Naive thymus-derived CD4-positive, alpha-beta T cell (primary cell): ENCODE measurements around the gene PTPRN2. TPM values are rescaled to one million over a fixed set of nuclear protein-coding genes. Genes with fewer than 3 reads are reported as not detected.

Experiments
- ATAC-seq: fragments of 150-1000 bp; cut with Tn5 transposase; 2 replicates; pipeline ENCODE4 v1.10.0; 2021; ENCODE audit warnings: mild to moderate bottlenecking, moderate library complexity
- CTCF ChIA-PET: fragments of 350-600 bp; sonication (Branson Sonifier 250); formaldehyde crosslinking; loops from one replicate; lab custom pipeline; 2021; ENCODE audit warnings: antibody characterized with exemption; lab: Charles Lee
- POLR2A ChIA-PET: fragments of 350-600 bp; sonication (Branson Sonifier 250); formaldehyde crosslinking; loops from one replicate; lab custom pipeline; 2021; ENCODE audit warnings: antibody characterized with exemption, inconsistent platforms; lab: Charles Lee
- DNase-seq, 9 donors: peaks; one replicate each; pipeline versions ENCODE4 v3.0.0 to v3.0.0-alpha.2; 2020 to 2022; ENCODE audit warnings: mixed read lengths in 1 of 9
- H3K27ac ChIP-seq: one replicate; pipeline ENCODE4 v1.7.0; 2013; ENCODE audit warnings: mild to moderate bottlenecking, low read depth, low read length, moderate library complexity
- H3K27me3 ChIP-seq, 2 donors: one replicate each; pipeline ENCODE4 v1.7.0; 2013; ENCODE audit warnings: low read length in 2 of 2, mild to moderate bottlenecking in 2 of 2, moderate library complexity in 2 of 2; ENCODE audit not compliant: control insufficient read depth in 2 of 2, insufficient read depth in 2 of 2
- H3K36me3 ChIP-seq, 3 experiments: 1 replicate in 2 of 3; 2 replicates in 1 of 3; pipeline ENCODE4 v1.7.0; 2013; ENCODE audit warnings: low read length in 3 of 3, mild to moderate bottlenecking in 3 of 3, moderate library complexity in 1 of 3; ENCODE audit not compliant: insufficient read depth in 3 of 3, control insufficient read depth in 2 of 3
- H3K4me1 ChIP-seq, 2 donors: one replicate each; pipeline ENCODE4 v1.7.0; 2013; ENCODE audit warnings: low read length in 2 of 2, mild to moderate bottlenecking in 2 of 2, moderate library complexity in 1 of 2; ENCODE audit not compliant: control insufficient read depth in 2 of 2, insufficient read depth in 2 of 2
- H3K4me3 ChIP-seq: 2 replicates; pipeline ENCODE4 v1.7.0; 2013; ENCODE audit warnings: mild to moderate bottlenecking, low read length
- H3K9me3 ChIP-seq, 3 experiments: 1 replicate in 2 of 3; 2 replicates in 1 of 3; pipeline ENCODE4 v1.7.0; 2013; ENCODE audit warnings: low read length in 3 of 3; ENCODE audit not compliant: control insufficient read depth in 2 of 3
- H3K27ac Mint-ChIP-seq, 9 donors: one replicate each; pipeline ENCODE4 v1.8.0; 2020 to 2022; ENCODE audit warnings: mixed read lengths in 9 of 9, mild to moderate bottlenecking in 8 of 9, moderate library complexity in 5 of 9, inconsistent platforms in 2 of 9
- H3K27me3 Mint-ChIP-seq, 5 donors: one replicate each; pipeline ENCODE4 v1.8.0; 2021 to 2022; ENCODE audit warnings: mixed read lengths in 5 of 5, mild to moderate bottlenecking in 1 of 5
- H3K36me3 Mint-ChIP-seq, 5 donors: one replicate each; pipeline ENCODE4 v1.8.0; 2020 to 2022; ENCODE audit warnings: mixed read lengths in 5 of 5, mild to moderate bottlenecking in 3 of 5, inconsistent platforms in 1 of 5
- H3K4me1 Mint-ChIP-seq, 7 donors: one replicate each; pipeline ENCODE4 v1.8.0; 2020 to 2022; ENCODE audit warnings: mixed read lengths in 7 of 7, mild to moderate bottlenecking in 3 of 7, inconsistent platforms in 1 of 7
- H3K4me3 Mint-ChIP-seq, 10 donors: one replicate each; pipeline ENCODE4 v1.8.0; 2020 to 2022; ENCODE audit warnings: mild to moderate bottlenecking in 10 of 10, mixed read lengths in 10 of 10, moderate library complexity in 6 of 10, inconsistent platforms in 2 of 10
- H3K9me3 Mint-ChIP-seq, 11 donors: one replicate each; pipeline ENCODE4 v1.8.0; 2020 to 2022; ENCODE audit warnings: mixed read lengths in 11 of 11, mild to moderate bottlenecking in 4 of 11, inconsistent platforms in 1 of 11, moderate library complexity in 1 of 11
- intact Hi-C, 2 donors: fragments of 100-400 bp; cut with micrococcal nuclease; formaldehyde crosslinking; loops; one replicate each; pipeline ENCODE4 v1.15.1; 2023
- polyA plus RNA-seq, 2 donors: library from polyadenylated mRNA; unstranded; fragments of 300-500 nt; fragmentation: Illumina TruSeq; gene quantifications; one replicate each; pipeline ENCODE4 v1.2.3, GENCODE V29; 2021
- total RNA-seq, 6 experiments: library from RNA in 5 of 6; stranded (reverse) in 5 of 6; gene quantifications; 1 replicate in 5 of 6; 2 replicates in 1 of 6; pipeline ENCODE4 v1.2.3 and lab custom pipeline; 2021 to 2026

The PTPRN2 gene
- total and polyA plus RNA-seq, 7 experiments from 2014 or later, result 0.58 to 2.3 (median 1.4) TPM

GRCh38 chr7:158260567-158261361 lies 326.9 kb downstream of the PTPRN2 start:
- Histone ChIP-seq H3K27me3 (no peaks in the 10 kb centered on the region), H3K9me3 (no peaks in the 10 kb centered on the region), H3K4me3 (no peak overlapping the region), H3K4me1 (no peaks in the 10 kb centered on the region), H3K36me3 (no peaks in the 10 kb centered on the region), H3K27ac (no peak overlapping the region)
- ChIA-PET CTCF (no interaction called here), POLR2A (no interaction called here)
- no peak overlapping the region for H3K4me3 Mint-ChIP-seq
- peaks cover 0 to 10% (median 0%) of the 10 kb centered on the region in 11 donors for H3K9me3 Mint-ChIP-seq
- intact Hi-C loops, result no loop called here
- H3K4me1 Mint-ChIP-seq, result no peaks in the 10 kb centered on the region
- peaks cover 0 to 17% (median 8%) of the 10 kb centered on the region in 5 donors for H3K27me3 Mint-ChIP-seq
- DNase-seq (no peak), ATAC-seq (no peak)
- peaks cover 0 to 6% (median 0%) of the 10 kb centered on the region in 5 donors for H3K36me3 Mint-ChIP-seq
- H3K27ac Mint-ChIP-seq, result peak overlapping the region in 1 of 9 donors; percentile 9

DNA sequence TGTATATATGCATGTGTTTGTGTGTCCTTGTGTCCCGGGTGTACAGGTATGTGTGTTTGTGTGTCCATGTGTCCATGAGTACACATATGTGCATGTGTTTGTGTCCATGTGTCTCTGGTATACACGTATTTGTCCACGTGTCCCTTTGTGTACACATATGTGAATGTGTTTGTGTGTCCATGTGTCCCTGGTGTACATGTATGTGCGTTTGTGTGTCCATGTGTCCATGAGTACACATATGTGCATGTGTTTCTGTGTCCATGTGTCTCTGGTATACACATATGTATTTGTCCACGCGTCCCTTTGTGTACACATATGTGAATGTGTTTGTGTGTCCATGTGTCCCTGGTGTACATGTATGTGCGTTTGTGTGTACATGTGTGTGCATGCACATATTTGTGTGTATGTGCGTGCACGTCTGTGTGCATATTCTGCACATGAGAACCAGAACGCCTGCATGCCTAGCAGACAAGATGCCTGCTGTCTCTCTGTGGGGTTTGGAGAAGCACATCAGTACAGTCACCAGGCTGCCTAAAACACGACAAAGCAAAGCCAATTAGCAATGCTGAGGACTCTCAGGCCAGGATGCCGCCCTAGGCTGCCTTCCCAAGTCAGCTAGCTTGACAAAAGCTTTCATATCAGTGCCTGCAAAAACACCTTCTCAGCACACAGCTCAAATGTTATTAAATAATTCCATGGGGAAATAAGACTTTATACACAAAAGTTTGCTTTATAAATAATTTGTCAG lies 327.8 kb downstream of the PTPRN2 start:
- Mint-ChIP-seq H3K27me3 (peaks cover 0 to 21% (median 8%) of the 10 kb centered on the region in 5 donors), H3K27ac (no peak overlapping the region), H3K4me1 (no peaks in the 10 kb centered on the region), H3K36me3 (peaks cover 0 to 6% (median 0%) of the 10 kb centered on the region in 5 donors), H3K9me3 (peaks cover 0 to 10% (median 0%) of the 10 kb centered on the region in 11 donors), H3K4me3 (no peak overlapping the region)
- H3K4me3 ChIP-seq, result no peak overlapping the region
- H3K36me3 ChIP-seq, result no peaks in the 10 kb centered on the region
- no peaks in the 10 kb centered on the region for H3K4me1 ChIP-seq
- H3K9me3 ChIP-seq, result no peaks in the 10 kb centered on the region
- ATAC-seq (no peak), DNase-seq (no peak)
- CTCF ChIA-PET, result no interaction called here
- intact Hi-C loops, result no loop called here
- no peaks in the 10 kb centered on the region for H3K27me3 ChIP-seq
- H3K27ac ChIP-seq, result no peak overlapping the region
- POLR2A ChIA-PET, result no interaction called here

GRCh38 chr7:158259141-158259540 lies 328.5 kb downstream of the PTPRN2 start:
- Mint-ChIP-seq H3K27me3 (peaks cover 0 to 23% (median 8%) of the 10 kb centered on the region in 5 donors), H3K4me3 (no peak overlapping the region), H3K4me1 (no peaks in the 10 kb centered on the region), H3K9me3 (peaks cover 0 to 10% (median 0%) of the 10 kb centered on the region in 11 donors), H3K27ac (no peak overlapping the region), H3K36me3 (peaks cover 0 to 6% (median 0%) of the 10 kb centered on the region in 5 donors)
- Histone ChIP-seq H3K9me3 (no peaks in the 10 kb centered on the region), H3K4me1 (no peaks in the 10 kb centered on the region), H3K4me3 (no peak overlapping the region), H3K36me3 (no peaks in the 10 kb centered on the region), H3K27ac (no peak overlapping the region), H3K27me3 (no peaks in the 10 kb centered on the region)
- ATAC-seq, result no peak
- CTCF ChIA-PET, result no interaction called here
- intact Hi-C loops, result no loop called here
- no peak for DNase-seq
- POLR2A ChIA-PET, result no interaction called here

DNA sequence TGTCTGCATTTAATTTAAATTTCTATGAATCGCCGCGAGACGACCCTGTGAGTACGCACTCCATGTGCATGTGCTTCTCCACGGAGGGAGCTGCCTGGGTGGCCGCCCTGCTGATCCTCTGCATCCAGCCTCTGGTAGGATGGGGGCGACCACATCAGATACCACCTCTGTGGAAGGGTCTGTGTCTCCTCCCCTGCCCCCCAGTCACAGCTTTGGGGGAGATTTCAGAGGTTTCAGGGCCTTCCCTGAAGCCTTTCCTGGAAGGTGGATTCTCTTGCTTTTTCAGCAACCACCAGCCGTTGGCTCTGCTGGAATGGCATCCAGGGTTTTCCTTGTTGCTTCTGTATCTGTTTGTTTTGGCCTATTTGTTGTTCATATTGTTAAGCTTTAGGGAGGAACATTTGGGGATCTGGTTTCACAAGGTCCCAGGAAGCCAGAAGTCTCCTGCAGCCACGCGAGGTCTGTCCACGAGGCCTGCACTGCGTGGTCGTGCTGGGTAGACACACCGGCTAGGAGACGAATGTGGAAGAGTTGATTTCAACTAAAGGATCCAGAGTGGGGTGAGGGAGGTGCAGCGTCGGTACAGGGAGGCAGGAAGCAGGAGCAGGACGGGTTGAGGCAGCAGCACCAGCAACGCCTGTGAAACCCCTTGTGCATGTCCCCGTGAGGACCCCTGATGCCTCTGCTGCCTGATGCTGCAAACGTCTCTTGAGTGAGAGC lies 329.1 kb downstream of the PTPRN2 start:
- DNase-seq (no peak), ATAC-seq (no peak)
- H3K9me3 ChIP-seq, result no peaks in the 10 kb centered on the region
- no peaks in the 10 kb centered on the region for H3K4me1 Mint-ChIP-seq
- no peak overlapping the region for H3K4me3 Mint-ChIP-seq
- ChIA-PET CTCF (no interaction called here), POLR2A (no interaction called here)
- no peaks in the 10 kb centered on the region for H3K36me3 ChIP-seq
- H3K27ac ChIP-seq, result no peak overlapping the region
- intact Hi-C loops, result no loop called here
- H3K27me3 Mint-ChIP-seq, result peaks cover 0 to 23% (median 8%) of the 10 kb centered on the region in 5 donors
- no peaks in the 10 kb centered on the region for H3K27me3 ChIP-seq
- H3K27ac Mint-ChIP-seq, result no peak overlapping the region
- no peak overlapping the region for H3K4me3 ChIP-seq
- H3K36me3 Mint-ChIP-seq, result peaks cover 0 to 6% (median 0%) of the 10 kb centered on the region in 5 donors
- peaks cover 0 to 10% (median 0%) of the 10 kb centered on the region in 11 donors for H3K9me3 Mint-ChIP-seq
- H3K4me1 ChIP-seq, result no peaks in the 10 kb centered on the region

DNA sequence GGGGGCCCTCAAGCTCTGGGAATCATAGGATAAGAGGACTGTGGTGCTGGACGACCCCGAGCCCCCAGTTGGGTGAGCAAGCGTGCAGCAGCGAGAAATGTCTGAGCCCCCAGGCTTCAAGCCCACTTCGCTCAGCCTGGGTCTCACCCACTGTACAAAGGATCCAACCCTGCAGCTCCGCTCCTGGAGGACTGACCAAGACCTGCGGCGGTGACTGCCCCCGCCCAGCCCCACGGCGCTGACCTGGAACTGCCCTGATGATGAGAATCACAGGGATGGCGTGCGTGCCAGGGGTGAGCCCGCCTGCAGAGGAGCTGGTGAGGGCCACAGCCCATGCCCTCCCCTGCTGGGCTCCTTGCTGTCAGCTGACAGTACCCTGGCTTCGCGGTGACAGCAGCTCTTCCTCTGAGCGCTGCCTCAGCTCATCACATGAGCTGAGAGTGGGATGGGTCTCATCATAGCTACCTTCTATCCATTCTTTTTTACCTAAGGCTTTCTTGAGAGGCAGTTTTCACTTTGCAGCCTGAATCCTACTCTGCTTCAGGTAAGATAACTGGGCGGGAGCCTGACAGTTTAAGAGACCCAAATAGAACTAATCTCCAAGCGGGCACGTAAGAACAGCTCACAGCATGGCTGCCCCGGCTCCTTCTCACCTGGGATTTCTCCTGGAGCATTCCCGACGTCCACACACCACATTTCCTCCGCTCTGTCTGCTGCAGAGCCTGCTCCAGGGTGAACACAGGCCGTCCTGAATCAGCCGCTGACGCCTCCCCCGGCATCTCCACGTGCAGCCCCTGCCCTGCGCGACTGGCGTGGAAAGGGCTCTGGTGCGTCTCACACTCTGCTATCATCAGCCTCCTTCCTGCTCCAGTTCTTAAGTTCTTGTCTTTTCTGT lies 329.9 kb downstream of the PTPRN2 start:
- POLR2A ChIA-PET, result no interaction called here
- H3K4me3 ChIP-seq, result no peak overlapping the region
- peaks cover 0 to 23% (median 8%) of the 10 kb centered on the region in 5 donors for H3K27me3 Mint-ChIP-seq
- peaks cover 0 to 6% (median 0%) of the 10 kb centered on the region in 5 donors for H3K36me3 Mint-ChIP-seq
- H3K36me3 ChIP-seq, result no peaks in the 10 kb centered on the region
- DNase-seq (no peak), ATAC-seq (no peak)
- H3K27ac ChIP-seq, result no peak overlapping the region
- peaks cover 0 to 10% (median 0%) of the 10 kb centered on the region in 11 donors for H3K9me3 Mint-ChIP-seq
- H3K9me3 ChIP-seq, result no peaks in the 10 kb centered on the region
- H3K4me1 Mint-ChIP-seq, result no peaks in the 10 kb centered on the region
- no peak overlapping the region for H3K27ac Mint-ChIP-seq
- intact Hi-C loops, result no loop called here
- H3K4me1 ChIP-seq, result no peaks in the 10 kb centered on the region
- no peak overlapping the region for H3K4me3 Mint-ChIP-seq
- CTCF ChIA-PET, result no interaction called here
- H3K27me3 ChIP-seq, result no peaks in the 10 kb centered on the region

- no peak for ATAC-seq
- Histone ChIP-seq H3K27me3 (no peaks in the 10 kb centered on the region), H3K4me3 (no peak overlapping the region), H3K27ac (no peak overlapping the region), H3K36me3 (no peaks in the 10 kb centered on the region), H3K4me1 (no peaks in the 10 kb centered on the region), H3K9me3 (no peaks in the 10 kb centered on the region)
- peaks cover 0 to 6% (median 0%) of the 10 kb centered on the region in 5 donors for H3K36me3 Mint-ChIP-seq
- intact Hi-C loops, result no loop called here
- no peaks in the 10 kb centered on the region for H3K4me1 Mint-ChIP-seq
- CTCF ChIA-PET, result no interaction called here
- H3K4me3 Mint-ChIP-seq, result no peak overlapping the region
- no peak overlapping the region for H3K27ac Mint-ChIP-seq
- POLR2A ChIA-PET, result no interaction called here
- H3K27me3 Mint-ChIP-seq, result peaks cover 0 to 23% (median 8%) of the 10 kb centered on the region in 5 donors
- H3K9me3 Mint-ChIP-seq, result peaks cover 0 to 10% (median 0%) of the 10 kb centered on the region in 11 donors
- DNase-seq, result no peak
Observed at GRCh38 chr7:158257001-158257400, 330.6 kb downstream of the PTPRN2 start.
